Measurements from ENCODE around the gene PTTG2.
"Not testable (repeated sequence)": the region's sequence is repeated elsewhere in the genome, so short reads cannot be mapped to it uniquely, and the experiment has no call there.

Gene PTTG2

DNA sequence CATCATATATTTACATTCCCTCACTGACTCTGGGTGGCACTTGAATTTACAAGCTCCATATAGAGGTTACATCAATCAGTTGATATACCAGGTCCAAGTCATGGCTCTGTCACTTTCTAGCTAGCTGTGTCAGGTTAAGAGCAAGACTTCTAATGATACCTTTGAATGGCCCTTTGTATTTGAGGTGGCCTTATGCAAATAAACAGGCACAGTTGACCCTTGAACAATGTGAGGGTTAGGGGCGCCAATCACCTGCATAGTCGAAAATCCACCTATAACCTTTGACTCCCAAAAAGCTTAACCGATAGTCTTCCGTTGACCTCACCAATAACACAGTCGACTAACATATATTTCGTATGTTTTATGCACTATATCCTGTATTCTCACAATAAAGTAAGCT, 1.3 kb upstream of the PTTG2 start:
- no peak for DNase-seq

DNA sequence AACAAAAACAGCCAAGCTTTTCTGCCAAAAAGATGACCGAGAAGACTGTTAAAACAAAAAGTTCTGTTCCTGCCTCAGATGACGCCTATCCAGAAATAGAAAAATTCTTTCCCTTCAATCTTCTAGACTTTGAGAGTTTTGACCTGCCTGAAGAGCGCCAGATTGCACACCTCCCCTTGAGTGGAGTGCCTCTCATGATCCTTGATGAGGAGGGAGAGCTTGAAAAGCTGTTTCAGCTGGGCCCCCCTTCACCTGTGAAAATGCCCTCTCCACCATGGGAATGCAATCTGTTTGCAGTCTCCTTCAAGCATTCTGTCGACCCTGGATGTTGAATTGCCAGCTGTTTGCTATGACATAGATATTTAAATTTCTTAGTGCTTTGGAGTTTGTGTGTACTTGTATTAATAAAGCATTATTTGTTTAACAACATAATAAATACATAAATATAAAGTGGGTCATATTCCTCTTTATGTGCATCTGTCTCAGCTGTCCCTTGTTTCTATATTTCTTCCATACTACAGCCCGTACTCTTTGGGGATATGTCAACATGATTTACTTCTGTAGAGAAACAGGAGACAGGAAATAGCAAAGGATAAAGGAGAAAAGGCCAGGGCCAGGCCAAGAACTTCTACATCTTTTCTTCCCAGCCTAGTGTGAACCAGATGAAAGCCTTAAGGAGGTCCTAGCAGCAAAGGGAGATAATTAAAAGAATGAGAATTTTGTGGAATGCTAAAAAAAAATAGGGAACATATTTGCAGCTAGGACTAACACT, 667 bp downstream of the PTTG2 start:
- DNase-seq, result no peak

GRCh38 chr4:37964734-37965457, 4.7 kb downstream of the PTTG2 start:
- DNase-seq, result no peak

- no peak for DNase-seq
Measured at GRCh38 chr4:37966044-37966443, 5.8 kb downstream of the PTTG2 start.

GRCh38 chr4:37967736-37968135, 7.5 kb downstream of the PTTG2 start:
- DNase-seq, result peak; percentile 4

DNA sequence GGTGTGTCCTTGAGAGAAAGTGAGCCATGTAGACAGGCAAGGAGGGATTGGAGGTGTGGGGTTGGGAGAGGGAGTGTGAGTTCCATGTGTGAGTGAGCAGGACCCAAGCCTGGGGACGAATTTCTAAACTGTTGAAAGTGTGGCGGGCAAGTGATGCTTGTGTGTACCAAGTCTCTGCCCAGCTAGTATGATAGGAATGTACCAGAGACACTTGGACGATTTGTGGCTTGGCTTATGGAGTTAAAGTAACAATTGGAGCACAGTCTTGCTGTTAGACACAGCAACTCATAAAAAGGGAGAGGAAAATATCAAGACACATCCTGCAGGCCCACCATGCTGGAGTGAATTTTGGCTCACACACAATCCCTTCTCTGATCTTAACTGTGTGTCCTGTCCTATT, 8.5 kb downstream of the PTTG2 start:
- DNase-seq, result no peak

DNA sequence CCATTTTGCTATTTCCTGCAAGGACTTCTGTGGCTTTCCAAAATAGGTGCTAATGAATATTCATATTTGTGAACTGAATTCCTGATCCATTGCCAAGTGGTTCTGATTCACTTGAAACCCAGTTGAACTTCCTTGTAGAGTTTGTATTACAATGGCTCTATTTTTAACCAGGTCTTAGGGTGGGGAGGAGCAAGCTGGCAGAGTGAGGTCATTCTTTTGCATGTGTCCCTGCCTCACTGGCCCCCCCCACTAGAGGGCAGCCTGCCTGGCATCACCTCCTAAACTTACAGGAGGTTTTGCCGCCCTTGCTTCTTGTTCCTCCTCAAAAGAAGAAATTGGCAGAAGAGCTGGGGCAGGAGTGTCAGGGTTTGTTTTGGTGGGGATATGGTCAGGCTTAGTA, 10.5 kb downstream of the PTTG2 start:
- peak; percentile 55 for DNase-seq

DNA sequence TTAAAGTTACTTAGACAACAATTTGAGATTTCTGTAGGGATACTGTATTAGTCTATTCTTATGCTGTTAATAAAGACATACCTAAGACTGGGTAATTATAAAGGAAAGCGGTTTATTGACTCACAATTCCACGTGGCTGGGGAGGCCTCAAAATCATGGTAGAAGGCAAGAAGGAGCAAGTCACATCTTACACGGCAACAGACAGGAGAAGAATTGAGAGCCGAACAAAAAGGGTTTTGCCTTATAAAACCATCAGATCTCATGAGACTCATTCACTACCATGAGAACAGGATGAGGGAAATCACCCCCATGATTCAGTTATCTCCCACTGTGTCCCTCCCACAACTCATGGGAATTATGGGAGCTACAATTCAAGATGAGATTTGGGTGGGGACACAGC, 11.0 kb downstream of the PTTG2 start:
- DNase-seq, result no peak

DNA sequence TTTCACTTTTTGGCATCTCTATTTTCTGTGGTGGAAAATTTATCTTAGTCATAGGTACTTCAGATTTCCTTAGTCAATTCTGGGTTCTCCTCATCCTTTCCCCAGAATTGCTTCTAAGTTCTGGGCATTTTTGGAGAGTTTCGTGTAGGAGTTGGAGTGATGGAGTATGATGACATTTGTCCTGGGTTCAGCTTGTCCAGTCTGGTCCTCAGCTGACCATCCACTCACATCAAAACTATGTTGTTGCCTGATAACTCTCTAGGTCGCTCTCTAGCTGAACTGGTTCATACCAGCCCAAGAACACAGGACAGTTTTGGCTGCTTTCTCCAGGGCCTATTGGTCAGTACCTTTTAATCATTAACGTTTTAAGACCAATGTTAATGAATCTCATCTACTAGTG, 13.2 kb downstream of the PTTG2 start:
- no peak for DNase-seq

DNA sequence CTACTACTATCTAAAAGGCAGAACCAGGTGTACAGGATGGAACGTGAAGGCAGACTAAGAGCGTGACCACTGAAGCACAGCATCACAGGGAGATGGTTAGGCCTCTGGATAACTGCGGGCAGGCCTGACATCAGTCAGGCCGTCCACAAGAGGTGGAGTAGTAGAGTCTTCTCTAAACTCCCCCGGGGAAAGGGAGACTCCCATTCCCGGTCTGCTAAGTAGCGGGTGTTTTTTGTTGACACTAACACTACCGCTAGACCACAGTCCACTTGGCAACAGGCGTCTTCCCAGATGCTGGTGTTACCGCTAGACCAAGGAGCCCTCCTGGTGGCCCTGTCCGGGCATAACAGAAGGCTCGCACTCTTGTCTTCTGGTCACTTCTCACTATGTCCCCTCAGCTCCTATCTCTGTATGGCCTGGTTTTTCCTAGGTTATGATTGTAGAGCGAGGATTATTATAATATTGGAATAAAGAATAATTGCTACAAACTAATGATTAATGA, 15.2 kb downstream of the PTTG2 start:
- DNase-seq, result not testable (repeated sequence)

DNA sequence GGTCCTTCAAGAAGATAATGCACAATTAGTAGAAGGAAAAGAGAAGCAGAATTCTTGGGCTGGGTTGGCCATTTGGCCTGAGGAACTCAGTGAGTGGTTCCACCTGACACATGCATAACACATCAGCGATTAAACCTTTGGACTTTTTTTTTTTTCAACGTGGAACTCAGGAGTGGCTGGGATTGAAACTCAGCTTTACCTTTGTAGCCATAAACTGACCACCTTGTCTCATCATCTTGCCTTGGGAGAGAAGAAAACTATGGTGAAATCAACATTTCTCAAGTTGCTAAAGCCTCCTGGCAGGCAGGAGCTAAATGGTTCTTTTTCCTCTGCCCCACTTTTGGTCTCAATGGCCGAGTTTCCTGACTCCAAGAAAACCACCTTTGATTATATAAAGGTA, 16.3 kb downstream of the PTTG2 start:
- no peak for DNase-seq

DNA sequence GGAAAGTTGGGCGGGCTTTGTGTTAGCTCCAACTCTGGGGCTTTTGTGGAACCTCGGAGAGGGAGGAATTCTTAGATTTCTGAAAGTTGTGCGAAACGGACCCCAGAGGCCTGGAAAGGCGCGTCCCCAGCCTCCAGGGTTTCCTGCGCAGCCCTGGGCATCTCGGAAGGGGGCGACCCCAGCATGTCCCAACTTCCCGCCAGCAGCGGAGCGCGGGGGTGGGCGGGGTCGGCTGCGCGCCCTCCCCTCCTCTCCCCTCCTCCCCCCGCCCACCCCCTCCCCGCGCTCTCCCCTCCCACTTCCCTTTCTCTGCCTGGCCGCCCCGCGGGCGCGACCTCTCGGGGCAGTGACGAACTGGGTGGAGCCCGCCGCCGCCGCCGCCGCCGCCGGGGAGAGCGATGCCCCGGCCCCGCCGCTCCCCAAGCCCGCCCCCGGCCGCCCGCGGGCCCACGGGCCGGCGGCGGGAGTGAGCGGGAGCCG, 16.8 kb downstream of the PTTG2 start:
- DNase-seq, result peak; percentile 84

DNA sequence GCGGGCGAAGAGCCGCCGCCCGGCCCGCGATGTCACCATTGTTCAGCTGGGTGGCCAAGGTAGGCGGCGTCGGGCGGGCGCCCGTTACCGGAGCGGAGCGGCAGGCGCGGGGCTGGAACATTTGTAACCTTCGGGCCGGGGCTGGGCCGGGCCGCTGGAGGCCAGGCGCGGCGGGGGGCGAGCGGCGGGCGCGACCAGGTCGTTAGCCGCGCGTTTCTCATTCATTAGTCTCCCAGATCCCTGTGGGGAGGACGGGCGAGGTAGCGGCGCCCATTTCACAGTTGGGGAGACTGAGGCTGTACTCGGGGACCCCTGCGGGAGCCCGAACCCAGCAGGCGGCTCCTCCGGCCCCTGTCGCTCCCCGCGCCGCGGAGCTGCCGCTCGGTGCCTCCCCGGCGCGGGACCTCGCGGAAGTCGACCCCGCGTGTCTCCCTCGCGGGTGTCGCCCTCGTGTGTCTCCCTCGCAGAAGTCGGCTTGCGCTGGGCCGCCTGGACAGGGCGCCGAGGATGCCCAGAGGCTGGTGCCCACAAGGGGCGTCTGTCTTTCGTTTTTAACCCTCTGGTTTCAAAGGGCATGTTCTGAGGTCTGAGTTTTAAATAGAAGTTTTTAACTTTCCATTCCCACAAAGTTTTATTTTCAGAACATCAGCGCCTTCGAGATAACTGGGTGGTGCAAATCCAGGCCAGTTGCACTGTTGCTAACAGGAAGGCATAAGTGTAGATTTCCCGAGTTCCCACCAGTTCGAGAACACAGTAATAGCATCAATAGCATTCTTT, 17.5 kb downstream of the PTTG2 start:
- DNase-seq, result peak; percentile 60

DNA sequence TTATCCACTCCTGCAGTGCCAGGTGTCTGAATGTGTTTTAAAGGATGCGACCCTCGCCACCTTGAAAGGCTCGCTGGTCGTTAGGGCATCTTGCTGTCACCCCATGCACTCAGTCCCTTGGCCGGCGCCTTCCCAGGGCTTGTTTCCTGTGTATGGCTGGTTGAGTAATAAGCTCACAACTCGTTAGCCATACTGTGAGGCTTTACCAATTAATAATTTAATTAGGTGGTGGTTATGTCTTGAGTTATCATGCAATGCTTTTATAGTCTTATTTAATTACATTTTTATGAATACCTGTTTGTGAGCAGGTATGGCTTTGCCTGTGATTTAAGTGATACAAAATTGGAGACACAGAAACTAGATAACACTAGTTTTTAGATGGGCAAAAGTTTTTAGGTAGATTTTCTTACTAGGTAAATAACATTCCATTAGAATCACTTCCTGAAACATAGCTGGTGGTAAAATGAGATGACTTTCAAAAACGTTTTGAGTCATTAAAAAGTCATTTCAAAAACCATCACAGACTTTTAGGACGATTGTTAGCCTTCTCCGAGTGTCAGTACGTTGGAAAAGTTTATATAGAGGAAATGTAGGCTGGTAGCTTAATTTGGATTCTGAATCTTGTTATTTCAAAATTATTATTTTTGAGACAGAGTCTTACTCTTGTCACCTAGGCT, 18.2 kb downstream of the PTTG2 start:
- peak; percentile 48 for DNase-seq

DNA sequence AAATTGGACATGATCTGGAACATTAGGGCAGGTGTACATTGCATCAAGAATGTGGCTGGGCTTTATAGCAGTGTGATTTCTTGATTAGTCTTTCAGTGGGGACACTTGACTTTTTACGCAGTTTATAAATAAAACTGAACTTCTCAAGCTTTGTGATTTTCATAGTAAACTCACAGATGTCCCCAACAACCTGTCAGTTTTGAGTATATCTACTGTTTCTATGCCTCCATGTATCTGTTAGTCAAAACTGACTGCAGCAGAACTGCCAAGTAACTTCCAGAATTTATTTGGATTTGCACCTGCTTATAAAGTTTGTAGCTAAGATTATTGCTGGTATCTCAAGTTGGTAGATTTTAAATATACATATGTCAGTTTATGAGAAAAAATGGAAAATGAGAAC, 20.0 kb downstream of the PTTG2 start:
- DNase-seq, result no peak

- DNase-seq, result peak; percentile 35
Measured at GRCh38 chr4:37981425-37981824, 21.2 kb downstream of the PTTG2 start.

GRCh38 chr4:37981844-37982720, 21.9 kb downstream of the PTTG2 start:
- DNase-seq, result peak; percentile 77

- no peak for DNase-seq
Measured at GRCh38 chr4:37982736-37983135, 22.5 kb downstream of the PTTG2 start.

DNA sequence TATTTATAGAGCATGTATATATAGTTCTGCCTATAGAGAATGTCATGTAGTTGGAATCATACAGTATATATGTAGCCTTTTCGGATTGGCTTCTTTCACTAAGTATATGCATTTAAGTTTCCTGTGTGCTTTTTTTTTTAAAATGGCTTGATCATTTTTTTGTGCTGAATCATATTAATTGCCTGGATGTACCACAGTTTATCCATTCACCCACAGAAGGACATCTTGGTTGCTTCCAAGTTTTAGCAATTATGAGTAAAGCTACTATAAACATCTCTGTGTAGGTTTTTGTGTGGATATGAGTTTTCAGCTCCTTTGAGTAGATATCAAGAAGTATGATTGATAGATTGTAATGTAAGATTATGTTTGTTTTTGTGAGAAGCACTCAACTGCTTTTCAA, 23.8 kb downstream of the PTTG2 start:
- DNase-seq, result peak; percentile 57

- DNase-seq, result no peak
Measured at GRCh38 chr4:37985730-37986275, 25.6 kb downstream of the PTTG2 start.

GRCh38 chr4:37988670-37989069, 28.5 kb downstream of the PTTG2 start:
- no peak for DNase-seq
